IMR-90 (cell line): ENCODE data around the gene NHLRC1. TPM values are rescaled to one million over a fixed set of nuclear protein-coding genes. Genes with fewer than 3 reads are reported as not detected.

Experiments
- ATAC-seq: fragments of 200-7000 bp; cut with Tn5 transposase; 2 replicates; pipeline ENCODE4 v1.9.1; 2020; ENCODE audit warnings: low read depth, mild to moderate bottlenecking, moderate library complexity
- BruUV-seq: library from RNA; stranded (reverse); fragments of 400-500 nt; replicated peaks from 2 replicates; lab custom pipeline; 2021; lab: Mats Ljungman, UMichigan
- CTCF ChIA-PET: fragments of 300-600 bp; formaldehyde crosslinking; extraction: SDS; loops from one replicate; lab custom pipeline; 2021; ENCODE audit warnings: antibody characterized with exemption; lab: Yijun Ruan, JAX
- POLR2A ChIA-PET: fragments of 300-600 bp; sonication (Branson Sonifier 250); formaldehyde crosslinking; loops from one replicate; lab custom pipeline; 2022; ENCODE audit warnings: antibody characterized with exemption; ENCODE audit not compliant: unreplicated experiment; lab: Charles Lee
- DNase-seq: peaks from one replicate; pipeline ENCODE4 v3.0.0; 2013
- H2AFZ ChIP-seq: replicated peaks from 2 replicates; pipeline ENCODE3; 2013; ENCODE audit warnings: low read length, mild to moderate bottlenecking; ENCODE audit not compliant: poor library complexity
- H2AK5ac ChIP-seq: 2 replicates; pipeline ENCODE4 v1.6.1; 2013; ENCODE audit warnings: low read depth, low read length, inconsistent platforms
- H2AK9ac ChIP-seq: replicated peaks from 2 replicates; pipeline ENCODE3; 2013; ENCODE audit warnings: mild to moderate bottlenecking, low read depth, low read length, moderate library complexity; ENCODE audit not compliant: poor library complexity
- H2BK120ac ChIP-seq: 2 replicates; pipeline ENCODE4 v1.6.1; 2013; ENCODE audit warnings: low read depth, low read length, inconsistent platforms
- H2BK15ac ChIP-seq: 3 replicates; pipeline ENCODE4 v1.6.1; 2013; ENCODE audit warnings: low read depth, low read length, inconsistent platforms
- H2BK20ac ChIP-seq: 2 replicates; pipeline ENCODE4 v1.6.1; 2013; ENCODE audit warnings: low read depth, mild to moderate bottlenecking, inconsistent platforms, low read length, moderate library complexity
- H2BK5ac ChIP-seq: 2 replicates; pipeline ENCODE4 v1.6.1; 2013; ENCODE audit warnings: mild to moderate bottlenecking, low read depth, low read length, inconsistent platforms; ENCODE audit not compliant: poor library complexity, severe bottlenecking
- H3K14ac ChIP-seq: replicated peaks from 2 replicates; pipeline ENCODE4 v1.6.1; 2013; ENCODE audit warnings: low read depth, low read length, inconsistent platforms
- H3K18ac ChIP-seq: 2 replicates; pipeline ENCODE4 v1.6.1; 2013; ENCODE audit warnings: low read depth, low read length, control low read depth
- H3K23ac ChIP-seq: 2 replicates; pipeline ENCODE4 v1.6.1; 2013; ENCODE audit warnings: low read depth, low read length, inconsistent platforms
- H3K27ac ChIP-seq: 2 replicates; pipeline ENCODE4 v1.5.1; 2013; ENCODE audit warnings: mild to moderate bottlenecking, control low read depth, low read length; ENCODE audit not compliant: insufficient read depth
- H3K27me3 ChIP-seq: 2 replicates; pipeline ENCODE4 v1.6.1; 2013; ENCODE audit warnings: low read length; ENCODE audit not compliant: control insufficient read depth, insufficient read depth
- H3K36me3 ChIP-seq: 2 replicates; pipeline ENCODE4 v1.6.1; 2013; ENCODE audit warnings: low read length, mixed read lengths; ENCODE audit not compliant: control insufficient read depth, insufficient read depth
- H3K4ac ChIP-seq: 2 replicates; pipeline ENCODE4 v1.6.1; 2013; ENCODE audit warnings: low read depth, low read length, inconsistent platforms
- H3K4me1 ChIP-seq: 2 replicates; pipeline ENCODE4 v1.6.1; 2013; ENCODE audit warnings: low read length, mixed read lengths; ENCODE audit not compliant: control insufficient read depth, insufficient read depth
- H3K4me2 ChIP-seq: 2 replicates; pipeline ENCODE4 v1.6.1; 2013; ENCODE audit warnings: low read depth, mild to moderate bottlenecking, control low read depth, low read length, moderate library complexity
- H3K4me3 ChIP-seq: 2 replicates; pipeline ENCODE4 v1.5.1; 2013; ENCODE audit warnings: low read depth, mild to moderate bottlenecking, control low read depth, low read length, moderate library complexity; ENCODE audit not compliant: insufficient read depth
- H3K56ac ChIP-seq: 2 replicates; pipeline ENCODE4 v1.6.1; 2013; ENCODE audit warnings: low read length, inconsistent platforms; ENCODE audit not compliant: insufficient read depth; ENCODE audit errors: extremely low read depth
- H3K79me1 ChIP-seq, 2 experiments: 2 replicates each; pipeline ENCODE4 v1.6.1; 2013; ENCODE audit warnings: low read length in 2 of 2, inconsistent platforms in 1 of 2, low read depth in 1 of 2
- H3K9ac ChIP-seq: 2 replicates; pipeline ENCODE4 v1.6.1; 2013; ENCODE audit warnings: low read depth, low read length, control low read depth
- H3K9me1 ChIP-seq: 2 replicates; pipeline ENCODE4 v1.6.1; 2013; ENCODE audit warnings: low read length, inconsistent platforms; ENCODE audit not compliant: insufficient read depth
- H3K9me3 ChIP-seq: 2 replicates; pipeline ENCODE4 v1.6.1; 2013; ENCODE audit warnings: low read length; ENCODE audit not compliant: control insufficient read depth, insufficient read depth
- H4K20me1 ChIP-seq: 2 replicates; pipeline ENCODE4 v1.6.1; 2013; ENCODE audit warnings: low read length, inconsistent platforms; ENCODE audit not compliant: insufficient read depth
- H4K5ac ChIP-seq: 2 replicates; pipeline ENCODE4 v1.6.1; 2013; ENCODE audit warnings: mild to moderate bottlenecking, low read depth, low read length, control low read depth
- H4K8ac ChIP-seq, 2 experiments: 2 replicates each; pipeline ENCODE4 v1.6.1; 2013; ENCODE audit warnings: low read depth in 2 of 2, low read length in 2 of 2, control low read depth in 1 of 2, inconsistent platforms in 1 of 2
- H4K91ac ChIP-seq: 2 replicates; pipeline ENCODE4 v1.6.1; 2013; ENCODE audit warnings: low read depth, low read length, inconsistent platforms; ENCODE audit not compliant: insufficient read depth
- BHLHE40 ChIP-seq: fragments of 150-350 bp; IDR thresholded peaks from 2 replicates; pipeline ENCODE4 v1.6.1; 2016; ENCODE audit warnings: mild to moderate bottlenecking, low read depth, low read length
- CEBPB ChIP-seq: IDR thresholded peaks from 2 replicates; pipeline ENCODE4 v1.6.1; 2012; ENCODE audit warnings: low read depth, low read length, improper control_type of control experiment
- CHD1 ChIP-seq: IDR thresholded peaks from 2 replicates; pipeline ENCODE4 v1.6.1; 2012; ENCODE audit warnings: low read depth, low read length, improper control_type of control experiment
- CTCF ChIP-seq: conservative IDR thresholded peaks from 2 replicates; pipeline ENCODE4 v1.5.1; 2012; ENCODE audit warnings: mild to moderate bottlenecking, low read depth, low read length, improper control_type of control experiment
- FOS ChIP-seq: fragments of 150-350 bp; IDR thresholded peaks from 2 replicates; pipeline ENCODE4 v1.6.1; 2016; ENCODE audit warnings: low read depth, low read length
- MAFK ChIP-seq: IDR thresholded peaks from 2 replicates; pipeline ENCODE4 v1.6.1; 2012; ENCODE audit warnings: low read depth, low read length, improper control_type of control experiment
- MAZ ChIP-seq: IDR thresholded peaks from 2 replicates; pipeline ENCODE4 v1.6.1; 2012; ENCODE audit warnings: low read depth, mild to moderate bottlenecking, low read length, improper control_type of control experiment, moderate library complexity, borderline replicate concordance
- MXI1 ChIP-seq: IDR thresholded peaks from 2 replicates; pipeline ENCODE4 v1.6.1; 2012; ENCODE audit warnings: low read depth, mild to moderate bottlenecking, low read length, moderate library complexity, borderline replicate concordance
- NFE2L2 ChIP-seq: fragments of 150-350 bp; IDR thresholded peaks from 2 replicates; pipeline ENCODE4 v1.6.1; 2016; ENCODE audit warnings: low read depth, mild to moderate bottlenecking, low read length
- POLR2A ChIP-seq: IDR thresholded peaks from 2 replicates; pipeline ENCODE4 v1.6.1; 2012; ENCODE audit warnings: mild to moderate bottlenecking, low read depth, low read length
- RAD21 ChIP-seq: IDR thresholded peaks from 2 replicates; pipeline ENCODE4 v1.6.1; 2012; ENCODE audit warnings: low read length, improper control_type of control experiment
- RCOR1 ChIP-seq: IDR thresholded peaks from 2 replicates; pipeline ENCODE4 v1.6.1; 2012; ENCODE audit warnings: mild to moderate bottlenecking, low read length, improper control_type of control experiment; ENCODE audit not compliant: insufficient replicate concordance
- RFX5 ChIP-seq: IDR thresholded peaks from 2 replicates; pipeline ENCODE4 v1.8.0; 2012; ENCODE audit warnings: low read depth, mild to moderate bottlenecking, low read length, moderate library complexity
- SMC3 ChIP-seq: fragments of 150-350 bp; IDR thresholded peaks from 2 replicates; pipeline ENCODE4 v1.6.1; 2016; ENCODE audit warnings: low read depth, mild to moderate bottlenecking, antibody characterized with exemption, low read length, moderate library complexity
- USF2 ChIP-seq: fragments of 150-350 bp; IDR thresholded peaks from 2 replicates; pipeline ENCODE4 v1.6.1; 2017; ENCODE audit warnings: mild to moderate bottlenecking, antibody characterized with exemption, low read length, low read depth
- WGBS, 2 experiments: methylation state at CpG; one replicate each; pipeline versions ENCODE4 v1.1.5 to v1.1.7; 2013; ENCODE audit warnings: missing lambda C conversion rate in 2 of 2; ENCODE audit not compliant: insufficient read length in 1 of 2; ENCODE audit errors: extremely low coverage in 2 of 2; 5-methylcytosine and 5-hydroxymethylcytosine counted together
- dilution Hi-C: fragments of 300-500 bp; cut with HindIII; formaldehyde crosslinking; loops from one replicate; pipeline ENCODE4 v1.14.3; 2018; ENCODE audit warnings: low sequenced_read_pairs; ENCODE audit not compliant: unreplicated experiment
- in situ Hi-C: fragments of 300-500 bp; cut with MboI; formaldehyde crosslinking; loops from 3 replicates; pipeline ENCODE4 v1.14.3; 2019; ENCODE audit warnings: low sequenced_read_pairs, inconsistent platforms, mixed read lengths
- intact Hi-C: fragments of 100-400 bp; cut with micrococcal nuclease; formaldehyde crosslinking; loops from 2 replicates; pipeline ENCODE4 v1.10.0; 2022
- polyA plus RNA-seq, 3 experiments: library from polyadenylated mRNA; depleted of rRNA; stranded (reverse); fragments of >200 nt; gene quantifications; 2 replicates each; pipeline ENCODE4 v1.2.3, GENCODE V29; 2012; ENCODE audit warnings: low replicate concordance in 1 of 3
- total RNA-seq: library from RNA; depleted of rRNA; stranded (reverse); fragments of >200 nt; gene quantifications from 2 replicates; pipeline ENCODE4 v1.2.3, GENCODE V29; 2012
- TF ChIP-seq, protein P1 (sequence below): fragments of 150-350 bp; IDR thresholded peaks from 2 replicates; pipeline ENCODE4 v1.6.1; 2016; ENCODE audit warnings: low read depth, mild to moderate bottlenecking, low read length, moderate library complexity, borderline replicate concordance

Gene NHLRC1
- total and polyA plus RNA-seq, 2 of the 4 experiments (the other 2 are of a cell fraction), result 1.1 TPM

- Histone ChIP-seq H4K20me1 (no peaks in the 10 kb centered on the region), H3K9ac (no peak overlapping the region), H2AK9ac (no peak overlapping the region), H3K4me2 (no peak overlapping the region), H2BK15ac (no peak overlapping the region), H4K5ac (no peak overlapping the region), H3K4me1 (peaks cover 6% of the 10 kb centered on the region), H3K9me1 (peaks cover 4% of the 10 kb centered on the region; the same call in 1 of the 2 replicates), H3K23ac (no peak overlapping the region), H4K91ac (no peak overlapping the region), H3K36me3 (no peaks in the 10 kb centered on the region), H2BK5ac (no peak overlapping the region), H3K27me3 (no peaks in the 10 kb centered on the region), H2AK5ac (no peak overlapping the region), H3K4ac (no peak overlapping the region), H3K18ac (no peak overlapping the region), H3K14ac (no peak overlapping the region), H2BK20ac (no peak overlapping the region), H2BK120ac (no peak overlapping the region), H3K56ac (no peak overlapping the region), H4K8ac (no peak overlapping the region), H3K27ac (no peak overlapping the region), H3K79me1 (peaks cover 5 to 12% of the 10 kb centered on the region in 2 experiments; a peak in 2 of 4 replicates), H2AFZ (no peak overlapping the region), H3K4me3 (no peak overlapping the region), H3K9me3 (no peaks in the 10 kb centered on the region)
- in situ Hi-C loops, result no loop called here
- 88% methylated on average over 4 of the region's 5 CpGs; no CpG with 5 or more reads in 1 of the 2 experiments for WGBS, 2 experiments
- CTCF ChIA-PET, result interaction anchor here (0.6 kb wide), 1 partner anchor 69 kb away, joined by 4 read pairs; no protein-coding TSS in a partner anchor
- dilution Hi-C loops, result no loop called here
- intact Hi-C loops, result no loop called here
- POLR2A ChIA-PET, result no interaction called here
- BruUV-seq, result no TSS peak
- DNase-seq, result no peak
- no peak for ATAC-seq
- TF ChIP-seq RCOR1, result no peak
- TF ChIP-seq SMC3, result no peak
- no peak for TF ChIP-seq RAD21
- no peak for TF ChIP-seq NFE2L2
- TF ChIP-seq USF2, result no peak
- no peak for TF ChIP-seq MAFK
- TF ChIP-seq CEBPB, result no peak
- no peak for TF ChIP-seq MAZ
- no peak for TF ChIP-seq CTCF
- TF ChIP-seq CHD1, result no peak
- TF ChIP-seq POLR2A, result no peak
- no peak for TF ChIP-seq MXI1
- no peak for TF ChIP-seq BHLHE40
- no peak for TF ChIP-seq FOS
- TF ChIP-seq, protein P1, sequence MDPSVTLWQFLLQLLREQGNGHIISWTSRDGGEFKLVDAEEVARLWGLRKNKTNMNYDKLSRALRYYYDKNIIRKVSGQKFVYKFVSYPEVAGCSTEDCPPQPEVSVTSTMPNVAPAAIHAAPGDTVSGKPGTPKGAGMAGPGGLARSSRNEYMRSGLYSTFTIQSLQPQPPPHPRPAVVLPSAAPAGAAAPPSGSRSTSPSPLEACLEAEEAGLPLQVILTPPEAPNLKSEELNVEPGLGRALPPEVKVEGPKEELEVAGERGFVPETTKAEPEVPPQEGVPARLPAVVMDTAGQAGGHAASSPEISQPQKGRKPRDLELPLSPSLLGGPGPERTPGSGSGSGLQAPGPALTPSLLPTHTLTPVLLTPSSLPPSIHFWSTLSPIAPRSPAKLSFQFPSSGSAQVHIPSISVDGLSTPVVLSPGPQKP, result no peak
- no peak for TF ChIP-seq RFX5
These were observed 3.2 kb downstream of the NHLRC1 start for GRCh38 chr6:18119236-18119635.
